Pons (tissue), 1 donor: ENCODE results near the gene RTL9.
"Not testable (repeated sequence)": the region's sequence is repeated elsewhere in the genome, so short reads cannot be mapped to it uniquely, and the experiment has no call there.

Experiments used
- DNase-seq: peaks from one replicate; pipeline ENCODE4 v3.0.0-alpha.2; 2016; ENCODE audit warnings: low spot score

RTL9 gene

DNA sequence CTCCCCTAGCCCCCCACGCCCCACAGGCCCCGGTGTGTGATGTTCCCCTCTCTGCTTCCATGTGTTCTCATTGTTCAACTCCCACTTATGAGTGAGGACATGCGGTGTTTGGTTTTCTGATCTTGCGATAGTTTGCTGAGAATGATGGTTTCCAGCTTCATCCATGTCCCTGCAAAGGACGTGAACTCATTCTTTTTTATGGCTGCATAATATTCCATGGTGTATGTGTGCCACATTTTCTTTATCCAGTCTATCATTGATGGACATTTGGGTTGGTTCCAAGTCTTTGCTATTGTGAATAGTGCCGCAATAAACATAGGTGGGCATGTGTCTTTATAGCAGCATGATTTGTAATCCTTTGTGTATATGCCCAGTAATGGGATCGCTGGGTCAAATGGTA lies 47.6 kb downstream of the RTL9 start:
- DNase-seq: not testable (repeated sequence)

DNA sequence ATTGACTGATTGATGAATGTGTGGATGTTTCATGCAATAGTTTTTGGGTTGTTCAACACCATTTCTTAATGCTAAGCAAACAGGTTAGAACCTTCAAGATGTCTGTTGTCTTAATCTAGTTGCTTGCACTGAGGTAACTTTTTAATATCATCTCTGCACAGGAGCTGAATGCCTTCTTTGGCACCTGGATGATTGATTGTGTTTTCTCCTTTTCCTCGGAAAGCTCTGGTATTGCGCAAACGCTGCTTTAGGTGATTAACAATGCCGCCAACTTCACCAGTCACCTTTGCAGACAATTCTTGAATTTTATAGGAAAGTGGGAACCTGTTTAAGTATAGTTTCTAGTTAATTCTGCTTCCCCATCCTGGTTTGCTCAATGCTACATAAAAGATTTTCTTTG lies 48.2 kb downstream of the RTL9 start:
- DNase-seq: no peak

GRCh38 chrX:110407910-110408545 lies 49.4 kb downstream of the RTL9 start:
- peak; percentile 63 for DNase-seq
